ENCODE data around the gene WWOX. TPM values are rescaled to one million over a fixed set of nuclear protein-coding genes. Genes with fewer than 3 reads are reported as not detected.

The WWOX gene
- total RNA-seq, 2 experiments from 2014 or later, result 19.1 to 23.7 TPM

GRCh38 chr16:78551487-78552085 is 452.1 kb downstream of the WWOX start:
- Mint-ChIP-seq H3K27ac (no peak overlapping the region), H3K4me3 (no peak overlapping the region), H3K4me1 (ENCODE audit: low read depth) (peaks cover 3% of the 10 kb centered on the region), H3K36me3 (ENCODE audit: low read depth) (no peaks in the 10 kb centered on the region), H3K27me3 (no peaks in the 10 kb centered on the region), H3K9me3 (no peaks in the 10 kb centered on the region)
- ChIA-PET POLR2A (no interaction called here), CTCF (no interaction called here)
- no peak for DNase-seq
- intact Hi-C loops (cut with micrococcal nuclease), result no loop called here
- TF ChIP-seq CTCF (IDR thresholded peaks at IDR 0.05), result no peak
- no peak for ATAC-seq

GRCh38 chr16:78552106-78552675 is 452.7 kb downstream of the WWOX start:
- no peak for ATAC-seq
- no peak overlapping the region for H3K27ac Mint-ChIP-seq

GRCh38 chr16:78552716-78553115 is 453.3 kb downstream of the WWOX start:
- no peak overlapping the region for H3K4me3 Mint-ChIP-seq
- ChIA-PET CTCF (no interaction called here), POLR2A (interaction anchor here (0.6 kb wide), 2 partner anchors 75 to 434 kb away, joined by 3 read pairs; no protein-coding TSS in a partner anchor)
- H3K27ac Mint-ChIP-seq, result no peak overlapping the region
- DNase-seq (no peak), ATAC-seq (no peak)
- intact Hi-C loops (cut with micrococcal nuclease), result no loop called here
- H3K9me3 Mint-ChIP-seq, result no peaks in the 10 kb centered on the region
- peaks cover 3% of the 10 kb centered on the region for H3K4me1 Mint-ChIP-seq (ENCODE audit: low read depth)
- no peaks in the 10 kb centered on the region for H3K36me3 Mint-ChIP-seq (ENCODE audit: low read depth)
- no peak for TF ChIP-seq CTCF (IDR thresholded peaks at IDR 0.05)
- no peaks in the 10 kb centered on the region for H3K27me3 Mint-ChIP-seq

More at GRCh38 chr16:78552106-78552675, 452.7 kb downstream of the WWOX start:
- no peak for DNase-seq
- POLR2A ChIA-PET, result no interaction called here
- Mint-ChIP-seq H3K27me3 (no peaks in the 10 kb centered on the region), H3K36me3 (ENCODE audit: low read depth) (no peaks in the 10 kb centered on the region), H3K4me3 (no peak overlapping the region), H3K9me3 (no peaks in the 10 kb centered on the region), H3K4me1 (ENCODE audit: low read depth) (peaks cover 3% of the 10 kb centered on the region)
- intact Hi-C loops (cut with micrococcal nuclease), result no loop called here
- TF ChIP-seq CTCF (IDR thresholded peaks at IDR 0.05), result no peak
- CTCF ChIA-PET, result no interaction called here

- ATAC-seq (no peak), DNase-seq (no peak)
- CTCF ChIA-PET, result no interaction called here
- Mint-ChIP-seq H3K27me3 (no peaks in the 10 kb centered on the region), H3K27ac (no peak overlapping the region), H3K9me3 (no peaks in the 10 kb centered on the region), H3K36me3 (ENCODE audit: low read depth) (no peaks in the 10 kb centered on the region), H3K4me3 (no peak overlapping the region), H3K4me1 (ENCODE audit: low read depth) (peaks cover 3% of the 10 kb centered on the region)
- POLR2A ChIA-PET, result interaction anchor here (0.6 kb wide), 2 partner anchors 75 to 435 kb away, joined by 3 read pairs; no protein-coding TSS in a partner anchor
- no peak for TF ChIP-seq CTCF (IDR thresholded peaks at IDR 0.05)
- intact Hi-C loops (cut with micrococcal nuclease), result no loop called here
Observed at GRCh38 chr16:78553268-78554039, 454.0 kb downstream of the WWOX start.

- Mint-ChIP-seq H3K9me3 (no peaks in the 10 kb centered on the region), H3K36me3 (ENCODE audit: low read depth) (no peaks in the 10 kb centered on the region), H3K4me3 (no peak overlapping the region), H3K4me1 (ENCODE audit: low read depth) (peaks cover 3% of the 10 kb centered on the region), H3K27ac (no peak overlapping the region), H3K27me3 (no peaks in the 10 kb centered on the region)
- ChIA-PET CTCF (no interaction called here), POLR2A (no interaction called here)
- ATAC-seq (no peak), DNase-seq (no peak)
- intact Hi-C loops (cut with micrococcal nuclease), result no loop called here
- no peak for TF ChIP-seq CTCF (IDR thresholded peaks at IDR 0.05)
Observed at GRCh38 chr16:78556421-78556820, 457.0 kb downstream of the WWOX start.

All from activated CD8-positive, alpha-beta T cell treated with anti-CD3 and anti-CD28 coated beads for 36 hours (primary cell).